ENCODE measurements around the gene LSAMP.

LSAMP gene

GRCh38 chr3:116051040-116051439 is 394.2 kb downstream of the LSAMP start:
- no peak for DNase-seq (ENCODE audit: low spot score)

DNA sequence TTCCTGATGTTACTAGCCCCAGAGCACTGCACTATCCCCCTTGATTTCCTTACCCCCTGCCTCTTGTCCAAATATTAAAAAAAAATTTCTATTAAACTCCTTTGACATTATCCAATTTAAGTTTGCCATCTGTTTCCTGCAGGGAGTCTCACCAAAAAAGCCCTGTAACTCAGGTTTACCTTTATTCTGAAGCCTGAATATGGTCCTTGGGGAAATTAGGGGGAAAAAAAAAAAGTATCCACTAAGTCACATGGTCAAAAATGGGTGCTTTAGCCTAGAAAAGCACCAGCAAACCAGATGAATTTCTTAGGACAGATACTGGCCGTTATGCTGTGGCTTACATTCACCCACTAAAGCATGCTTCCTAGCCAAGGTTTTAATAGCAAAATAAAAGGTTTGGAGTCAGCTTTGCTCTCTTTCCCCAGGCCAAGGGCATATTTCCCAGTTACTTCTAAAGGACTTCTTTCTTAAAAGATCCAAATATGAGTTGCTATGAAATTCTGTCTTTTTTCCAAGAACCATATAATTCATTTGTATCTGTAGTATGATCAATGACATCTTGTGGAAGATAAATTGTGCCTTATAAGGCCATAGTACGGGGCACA is 394.9 kb downstream of the LSAMP start:
- no peak for DNase-seq (ENCODE audit: low spot score)

- no peak for DNase-seq (ENCODE audit: low spot score)
These were observed 396.3 kb downstream of the LSAMP start for GRCh38 chr3:116048991-116049390.

DNA sequence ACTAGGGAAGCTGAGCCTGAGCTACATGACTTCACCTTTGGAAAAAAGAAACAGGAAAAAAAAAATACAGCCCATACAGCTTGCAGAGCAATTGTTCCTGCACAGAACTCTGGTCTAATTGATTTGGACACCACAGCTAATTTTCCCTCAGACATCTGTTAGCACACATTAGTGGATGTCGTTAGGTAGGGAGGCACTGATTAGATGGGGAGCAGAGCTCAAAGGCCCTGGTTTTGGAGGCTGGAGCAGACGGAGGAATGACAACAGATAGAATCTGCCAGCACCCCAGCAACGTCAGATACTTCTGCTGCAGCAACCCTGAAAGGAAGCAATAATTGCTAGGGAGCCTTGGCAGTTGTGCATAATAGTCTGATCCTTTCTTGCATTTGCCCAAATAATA is 398.9 kb downstream of the LSAMP start:
- DNase-seq (ENCODE audit: low spot score) = no peak

- no peak for DNase-seq (ENCODE audit: low spot score)
These were observed 400.0 kb downstream of the LSAMP start for GRCh38 chr3:116045314-116045713.

DNA sequence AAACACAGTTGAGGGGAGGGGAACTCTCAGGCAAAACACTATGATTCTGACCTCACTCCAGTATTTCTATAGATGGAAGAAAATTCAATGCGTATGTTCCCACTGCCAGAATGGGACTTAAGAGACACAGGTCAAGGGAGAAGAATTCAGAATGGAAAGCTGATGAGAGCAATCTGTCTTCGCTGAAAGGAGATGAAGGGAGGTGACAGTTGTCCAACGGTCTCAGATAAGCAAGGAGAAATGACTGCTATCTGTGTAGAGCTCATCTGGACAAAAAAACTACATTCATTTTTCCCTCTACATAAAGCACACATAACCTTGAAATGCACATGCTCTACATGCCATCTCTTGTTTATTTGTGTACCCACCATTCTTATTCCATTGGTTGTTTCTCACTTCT is 405.1 kb downstream of the LSAMP start:
- no peak for DNase-seq (ENCODE audit: low spot score)

GRCh38 chr3:116039651-116039985 is 405.7 kb downstream of the LSAMP start:
- DNase-seq (ENCODE audit: low spot score) = no peak

- DNase-seq (ENCODE audit: low spot score) = no peak
These were observed 406.2 kb downstream of the LSAMP start for GRCh38 chr3:116038968-116039650.

DNA sequence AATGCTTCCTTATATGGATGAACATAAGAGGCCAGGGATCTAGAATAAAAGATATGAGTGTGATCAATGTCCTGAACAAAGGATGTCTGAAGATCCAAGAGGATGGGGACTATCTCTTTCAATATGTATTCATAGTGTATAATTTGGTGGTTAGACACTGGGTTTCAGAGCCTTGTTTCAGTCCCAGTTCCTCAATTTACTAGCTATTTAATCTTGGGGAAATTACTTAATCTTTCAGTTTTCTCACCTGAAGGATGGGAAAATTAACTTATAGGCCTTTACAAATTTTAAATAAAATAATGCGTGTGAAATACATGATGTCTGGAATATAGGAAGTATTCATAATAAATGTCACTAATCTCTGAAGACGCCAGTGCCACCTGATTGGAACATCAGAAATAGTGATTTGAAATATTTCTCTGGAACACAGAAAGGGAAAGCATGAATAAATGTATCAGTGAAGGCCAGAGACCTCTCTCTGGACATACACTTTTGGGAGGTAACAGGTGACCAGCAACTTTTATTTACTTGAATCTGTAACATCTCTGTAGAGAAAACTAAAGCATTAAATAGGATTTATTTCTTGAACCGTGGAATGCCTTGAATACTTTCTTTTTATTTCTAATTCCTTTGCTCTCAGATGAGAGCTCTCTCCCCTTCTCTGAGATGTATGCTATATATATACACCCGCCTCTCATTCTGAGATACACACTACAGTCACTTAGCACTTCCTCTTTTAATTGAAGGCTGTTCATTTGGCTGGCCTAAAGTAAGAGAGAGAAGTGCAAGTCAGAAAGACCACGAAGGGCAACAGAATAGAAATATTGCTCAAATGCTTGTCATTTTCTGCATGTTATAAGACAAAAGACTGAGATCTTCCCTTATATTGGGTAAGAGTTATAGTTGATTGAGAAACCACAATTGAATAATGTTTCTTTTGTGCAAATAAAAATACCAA is 407.1 kb downstream of the LSAMP start:
- no peak for DNase-seq (ENCODE audit: low spot score)

GRCh38 chr3:116035429-116035828 is 409.9 kb downstream of the LSAMP start:
- DNase-seq (ENCODE audit: low spot score) = no peak

- DNase-seq (ENCODE audit: low spot score) = no peak
These were observed 410.5 kb downstream of the LSAMP start for GRCh38 chr3:116034794-116035193.

DNA sequence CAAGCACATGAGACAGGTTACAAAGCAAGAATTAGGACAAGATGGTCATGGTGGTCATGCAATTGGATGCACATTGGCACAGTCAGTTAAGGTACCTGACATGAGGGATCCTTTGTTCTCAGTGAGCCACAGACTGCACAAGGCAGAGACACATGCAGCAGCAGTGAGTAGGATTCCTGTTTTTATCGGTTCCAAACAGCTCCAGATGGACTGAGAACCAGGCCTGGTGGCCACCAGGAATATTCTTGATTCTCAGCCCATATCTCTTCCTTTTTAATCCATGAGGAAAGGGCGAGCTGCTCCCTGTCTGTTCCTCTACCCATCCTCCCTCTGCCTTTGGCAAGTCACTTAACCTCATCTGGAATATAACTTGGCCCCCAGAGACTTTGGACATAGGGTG is 411.2 kb downstream of the LSAMP start:
- no peak for DNase-seq (ENCODE audit: low spot score)

GRCh38 chr3:116033516-116033915 is 411.8 kb downstream of the LSAMP start:
- no peak for DNase-seq (ENCODE audit: low spot score)

DNA sequence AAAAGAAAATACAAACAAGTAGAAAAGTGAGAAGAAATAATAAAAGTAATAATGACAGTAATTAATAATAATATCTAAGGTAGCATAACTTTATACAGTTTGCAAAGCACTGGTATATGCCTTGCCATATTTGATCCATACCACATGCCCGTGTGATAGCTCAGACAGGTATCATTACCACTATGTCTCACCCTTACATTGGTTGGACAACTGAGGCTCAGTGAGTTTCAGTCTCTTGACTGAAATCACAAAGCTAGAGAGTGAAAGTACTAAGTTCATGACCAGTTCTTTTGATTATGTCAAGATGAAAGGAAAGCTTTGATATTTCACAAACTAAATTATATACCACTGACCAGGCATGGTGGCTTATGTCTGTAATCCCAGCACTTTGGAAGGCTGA is 413.1 kb downstream of the LSAMP start:
- no peak for DNase-seq (ENCODE audit: low spot score)

DNA sequence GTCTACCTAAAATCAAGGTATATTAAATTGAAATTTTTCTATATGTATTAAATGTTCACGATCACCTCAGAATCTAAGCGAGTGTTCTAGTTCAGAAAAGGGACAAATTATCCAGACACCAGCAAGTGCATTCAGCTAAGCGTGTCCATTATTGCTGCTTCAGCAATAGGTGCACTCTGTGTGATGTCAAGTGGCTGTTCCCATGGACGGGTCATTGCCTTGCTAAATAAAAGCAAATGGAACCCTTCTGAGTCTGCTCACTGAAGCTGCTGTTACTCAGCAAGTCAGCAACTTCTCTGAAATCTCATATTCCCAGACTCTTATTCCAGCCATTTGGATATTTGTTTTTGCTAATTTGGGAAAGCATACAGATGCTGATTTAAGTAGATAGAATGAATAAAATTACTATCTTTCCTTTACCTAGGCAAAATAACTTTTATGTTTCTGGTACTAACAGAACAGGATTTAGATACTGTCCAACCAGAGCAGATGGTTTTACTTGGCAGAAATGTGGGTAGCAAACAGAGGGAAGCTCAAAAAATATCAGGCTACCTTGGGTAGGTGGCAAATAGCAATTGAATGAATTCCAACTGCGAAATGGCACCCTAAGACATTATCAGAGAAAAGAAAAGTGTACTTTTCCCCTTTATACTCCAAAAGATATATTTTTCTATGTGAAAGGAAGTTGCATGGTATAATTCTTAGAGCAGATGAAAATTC is 415.0 kb downstream of the LSAMP start:
- no peak for DNase-seq (ENCODE audit: low spot score)

DNA sequence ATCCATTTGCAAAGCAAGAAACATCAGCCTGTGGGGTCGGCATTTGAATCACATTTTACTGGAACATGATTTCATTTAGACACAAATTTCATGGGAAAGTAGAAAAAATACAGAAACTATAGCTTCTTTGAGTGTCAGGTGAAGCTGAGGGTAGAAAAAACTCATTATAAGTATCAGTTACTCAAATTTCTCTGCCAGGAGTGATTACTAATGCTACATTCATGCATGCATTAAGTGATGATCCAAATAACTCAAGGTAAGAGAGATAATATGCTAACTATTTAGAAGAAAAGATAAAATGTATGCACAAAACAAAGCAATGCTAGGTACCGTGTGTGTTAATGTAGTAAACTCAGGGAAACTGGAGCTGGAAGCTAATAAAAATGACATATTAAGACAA is 416.0 kb downstream of the LSAMP start:
- no peak for DNase-seq (ENCODE audit: low spot score)

DNA sequence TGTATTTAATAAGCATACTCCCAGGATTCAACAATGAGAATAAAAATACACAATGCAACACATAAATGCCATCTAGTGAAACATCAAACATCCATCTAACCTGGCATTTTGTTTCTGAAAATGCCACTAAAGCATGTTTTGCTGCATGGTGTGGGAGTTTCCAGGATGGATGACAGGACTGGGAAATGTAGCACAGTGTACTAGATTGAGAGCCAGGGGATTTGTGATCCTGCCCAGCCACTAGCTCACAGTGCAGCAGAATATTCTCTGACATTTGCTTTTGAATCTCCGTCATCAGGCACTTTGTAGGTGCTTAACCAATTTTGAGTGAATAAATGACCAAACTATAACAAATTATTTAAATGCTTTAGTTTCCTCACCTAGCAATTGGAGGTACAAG is 417.1 kb downstream of the LSAMP start:
- no peak for DNase-seq (ENCODE audit: low spot score)

DNA sequence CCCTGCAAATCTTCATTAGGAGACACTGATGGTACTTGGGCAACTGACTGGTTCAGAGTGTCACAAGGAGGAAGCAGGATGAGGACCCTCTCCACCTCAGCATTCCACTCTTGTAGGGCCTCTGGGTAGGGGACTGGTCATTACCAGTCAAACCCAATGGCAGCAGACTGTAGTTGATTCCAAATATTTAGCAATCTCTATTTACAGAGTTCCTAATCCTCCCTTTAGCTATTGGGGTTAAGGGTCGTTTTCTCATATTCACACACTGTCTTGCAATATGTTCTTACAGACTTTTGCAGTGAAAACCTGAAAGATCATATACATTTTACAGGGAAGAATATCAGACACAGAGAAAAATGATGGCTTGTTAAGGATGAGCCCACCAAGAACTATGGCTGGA is 424.3 kb downstream of the LSAMP start:
- DNase-seq (ENCODE audit: low spot score) = no peak

- no peak for DNase-seq (ENCODE audit: low spot score)
These were observed 424.8 kb downstream of the LSAMP start for GRCh38 chr3:116020495-116020894.

GRCh38 chr3:116019254-116019763 is 426.0 kb downstream of the LSAMP start:
- DNase-seq (ENCODE audit: low spot score) = no peak

- DNase-seq (ENCODE audit: low spot score) = no peak
These were observed 426.6 kb downstream of the LSAMP start for GRCh38 chr3:116018646-116019045.

DNA sequence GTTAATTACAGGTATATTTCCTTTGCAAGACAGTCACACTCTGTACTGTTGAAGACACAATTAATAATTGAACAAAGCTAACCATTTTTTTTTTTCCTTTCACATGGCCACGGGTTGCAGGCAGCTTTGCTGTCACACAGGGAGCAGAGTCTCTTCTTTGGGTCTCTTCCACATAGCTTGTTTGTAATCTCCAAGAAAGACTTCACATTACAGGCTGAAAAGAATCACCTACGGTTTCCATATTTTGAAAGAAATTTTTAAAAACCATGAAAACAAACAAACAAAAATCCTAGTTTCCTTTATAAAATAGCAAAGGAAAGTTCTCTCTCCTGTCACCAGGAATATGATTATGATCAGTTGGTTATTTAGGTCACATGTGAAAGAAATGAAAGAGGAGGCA is 429.4 kb downstream of the LSAMP start:
- DNase-seq (ENCODE audit: low spot score) = no peak

All from activated CD4-positive, alpha-beta T cell treated with anti-CD3 and anti-CD28 coated beads, Interleukin-2, Interleukin-4, amounts not matched to agents 100 ng/mL and 50 ng/mL, durations not matched to agents 16 hours and 8 hours (primary cell).